H1 (cell line): Measurements from ENCODE around the gene IGFBP6. TPM values are rescaled to one million over a fixed set of nuclear protein-coding genes. Genes with fewer than 3 reads are reported as not detected.

Source experiments
- CTCF ChIA-PET: fragments of 300-600 bp; sonication (Branson Sonifier 250); formaldehyde crosslinking; loops from one replicate; lab custom pipeline; 2021; ENCODE audit not compliant: partially characterized antibody; lab: Charles Lee
- POLR2A ChIA-PET: fragments of 300-600 bp; sonication (Branson Sonifier 250); formaldehyde crosslinking; loops from one replicate; lab custom pipeline; 2021; ENCODE audit warnings: inconsistent platforms; ENCODE audit not compliant: partially characterized antibody; lab: Charles Lee
- DNase-seq, 2 experiments: peaks; one replicate each; pipeline versions ENCODE4 v3.0.0 to v3.0.0-alpha.2; 2010 to 2022; ENCODE audit warnings: low spot score in 2 of 2, low read depth in 1 of 2, mixed read lengths in 1 of 2
- FAIRE-seq: peaks from 2 replicates; lab custom pipeline; 2011; peaks lifted over from hg19 to GRCh38; lab: Jason Lieb, UNC
- H2AFZ ChIP-seq: 2 replicates; pipeline ENCODE4 v1.8.1; 2012; ENCODE audit warnings: low read length, inconsistent platforms
- H2AK5ac ChIP-seq: 2 replicates; pipeline ENCODE4 v1.6.1; 2013; ENCODE audit warnings: low read depth, low read length
- H2BK120ac ChIP-seq: replicated peaks from 2 replicates; pipeline ENCODE3; 2013; ENCODE audit warnings: low read depth, low read length, inconsistent platforms
- H2BK12ac ChIP-seq: 2 replicates; pipeline ENCODE4 v1.6.1; 2013; ENCODE audit warnings: low read depth, low read length
- H2BK15ac ChIP-seq: 2 replicates; pipeline ENCODE4 v1.6.1; 2013; ENCODE audit warnings: low read length
- H2BK20ac ChIP-seq: 2 replicates; pipeline ENCODE4 v1.6.1; 2013; ENCODE audit warnings: low read length
- H2BK5ac ChIP-seq: 2 replicates; pipeline ENCODE4 v1.6.1; 2013; ENCODE audit warnings: low read depth, low read length
- H3K14ac ChIP-seq: 2 replicates; pipeline ENCODE4 v1.6.1; 2013; ENCODE audit warnings: inconsistent platforms; ENCODE audit not compliant: insufficient read length
- H3K18ac ChIP-seq: 2 replicates; pipeline ENCODE4 v1.6.1; 2013; ENCODE audit warnings: low read length; ENCODE audit errors: extremely low read depth
- H3K23ac ChIP-seq: 2 replicates; pipeline ENCODE4 v1.6.1; 2013; ENCODE audit warnings: inconsistent platforms; ENCODE audit not compliant: insufficient read length
- H3K23me2 ChIP-seq: 2 replicates; pipeline ENCODE4 v1.6.1; 2013; ENCODE audit warnings: low read depth, low read length
- H3K27ac ChIP-seq: 2 replicates; pipeline ENCODE4 v1.6.1; 2011; ENCODE audit warnings: low read depth, low read length, inconsistent platforms
- H3K27me3 ChIP-seq, 4 experiments: replicated peaks in 1 of 4; 1 replicate in 1 of 4; 2 replicates in 3 of 4; pipeline versions ENCODE4 v1.6.1 to v1.8.1; 2011 to 2013; ENCODE audit warnings: low read length in 3 of 4, mild to moderate bottlenecking in 3 of 4, inconsistent platforms in 2 of 4, mixed read lengths in 2 of 4, moderate library complexity in 1 of 4; ENCODE audit not compliant: control insufficient read depth in 3 of 4, insufficient read depth in 3 of 4; ENCODE audit errors: extremely low read depth in 1 of 4
- H3K36me3 ChIP-seq, 4 experiments: 2 replicates each; pipeline versions ENCODE4 v1.6.1 to v1.8.1; 2011 to 2013; ENCODE audit warnings: mild to moderate bottlenecking in 4 of 4, low read length in 3 of 4, moderate library complexity in 2 of 4, control low read depth in 1 of 4, inconsistent platforms in 1 of 4; ENCODE audit not compliant: insufficient read depth in 4 of 4, control insufficient read depth in 2 of 4
- H3K4ac ChIP-seq: replicated peaks from 2 replicates; pipeline ENCODE3; 2013; ENCODE audit warnings: low read length, low read depth, mixed read lengths, inconsistent platforms; ENCODE audit not compliant: insufficient read length
- H3K4me1 ChIP-seq, 4 experiments: replicated peaks in 1 of 4; 1 replicate in 1 of 4; 2 replicates in 3 of 4; pipeline versions ENCODE4 v1.6.1 to v1.8.1; 2011 to 2013; ENCODE audit warnings: low read length in 3 of 4, inconsistent platforms in 2 of 4, mixed read lengths in 1 of 4; ENCODE audit not compliant: insufficient read depth in 4 of 4, control insufficient read depth in 3 of 4
- H3K4me2 ChIP-seq, 2 experiments: 2 replicates each; pipeline versions ENCODE4 v1.6.1 to v1.8.1; 2011 to 2013; ENCODE audit warnings: low read depth in 2 of 2, low read length in 2 of 2, control low read depth in 1 of 2, inconsistent platforms in 1 of 2, mild to moderate bottlenecking in 1 of 2; ENCODE audit not compliant: insufficient read depth in 1 of 2
- H3K4me3 ChIP-seq, 4 experiments: fragments of 200-600, 300-600 bp in 1 of 4; sonication (generic), shearing (Covaris generic), sonication (Bioruptor Twin) in 1 of 4; 2 replicates each; pipeline versions ENCODE4 v1.5.1 to v1.8.1; 2011 to 2016; ENCODE audit warnings: low read length in 4 of 4, low read depth in 3 of 4, control low read depth in 2 of 4, inconsistent platforms in 2 of 4, mild to moderate bottlenecking in 2 of 4, mixed read lengths in 1 of 4, moderate library complexity in 1 of 4; ENCODE audit not compliant: insufficient read depth in 2 of 4; ENCODE audit errors: extremely low read depth in 1 of 4
- H3K56ac ChIP-seq: replicated peaks from 2 replicates; pipeline ENCODE3; 2013; ENCODE audit warnings: low read depth, mild to moderate bottlenecking, mixed read lengths, low read length, inconsistent platforms; ENCODE audit not compliant: insufficient read length
- H3K79me1 ChIP-seq: 2 replicates; pipeline ENCODE4 v1.6.1; 2013; ENCODE audit warnings: low read depth, low read length, control low read depth
- H3K79me2 ChIP-seq, 2 experiments: 2 replicates each; pipeline versions ENCODE4 v1.6.1 to v1.8.1; 2012 to 2013; ENCODE audit warnings: low read length in 2 of 2, mild to moderate bottlenecking in 2 of 2, inconsistent platforms in 1 of 2; ENCODE audit not compliant: insufficient read depth in 2 of 2, control insufficient read depth in 1 of 2
- H3K9ac ChIP-seq, 4 experiments: replicated peaks in 1 of 4; 1 replicate in 1 of 4; 2 replicates in 3 of 4; pipeline versions ENCODE4 v1.6.1 to v1.8.1; 2011 to 2013; ENCODE audit warnings: low read depth in 3 of 4, low read length in 3 of 4, control low read depth in 2 of 4, mild to moderate bottlenecking in 2 of 4, moderate library complexity in 2 of 4, inconsistent platforms in 1 of 4; ENCODE audit errors: extremely low read depth in 1 of 4
- H3K9me3 ChIP-seq, 2 experiments: 2 replicates each; pipeline versions ENCODE4 v1.6.1 to v1.8.1; 2012 to 2013; ENCODE audit warnings: mild to moderate bottlenecking in 2 of 2, moderate library complexity in 2 of 2, control low read depth in 1 of 2, inconsistent platforms in 1 of 2, low read depth in 1 of 2, low read length in 1 of 2, mixed read lengths in 1 of 2; ENCODE audit not compliant: insufficient read depth in 2 of 2
- H4K20me1 ChIP-seq, 2 experiments: replicated peaks in 1 of 2; 2 replicates each; pipeline versions ENCODE3 to v1.8.1; 2011 to 2013; ENCODE audit warnings: inconsistent platforms in 2 of 2, low read length in 2 of 2, mild to moderate bottlenecking in 1 of 2; ENCODE audit not compliant: insufficient read depth in 2 of 2, control insufficient read depth in 1 of 2
- H4K5ac ChIP-seq: 2 replicates; pipeline ENCODE4 v1.6.1; 2013; ENCODE audit warnings: low read length, low read depth, mixed read lengths, inconsistent platforms; ENCODE audit not compliant: insufficient read length
- H4K8ac ChIP-seq: 2 replicates; pipeline ENCODE4 v1.8.0; 2013; ENCODE audit warnings: mild to moderate bottlenecking, moderate library complexity, low read length, inconsistent platforms; ENCODE audit not compliant: insufficient read depth; ENCODE audit errors: extremely low read depth
- H4K91ac ChIP-seq: replicated peaks from 2 replicates; pipeline ENCODE3; 2013; ENCODE audit warnings: low read length, mixed read lengths, inconsistent platforms; ENCODE audit not compliant: insufficient read length
- ASH2L ChIP-seq: fragments of 200-600, 300-600 bp; sonication (generic); IDR thresholded peaks from one replicate; pipeline ENCODE4 v1.7.1; 2017; ENCODE audit warnings: low read length
- CBX5 ChIP-seq: fragments of 300-800, 300-1000 bp; sonication (generic); IDR thresholded peaks from 2 replicates; pipeline ENCODE4 v1.7.1; 2016; ENCODE audit warnings: antibody characterized with exemption, low read length, low read depth
- CHD2 ChIP-seq: IDR thresholded peaks from 2 replicates; pipeline ENCODE4 v1.6.1; 2012; ENCODE audit warnings: low read length, improper control_type of control experiment
- GABPA ChIP-seq: IDR thresholded peaks from 2 replicates; pipeline ENCODE4 v1.6.1; 2011; ENCODE audit warnings: mild to moderate bottlenecking, low read length, moderate library complexity, borderline replicate concordance; ENCODE audit not compliant: insufficient read depth
- PHF8 ChIP-seq: fragments of 200-600 bp; sonication (generic); conservative IDR thresholded peaks from 2 replicates; pipeline ENCODE4 v1.7.1; 2012; ENCODE audit warnings: low read depth, mild to moderate bottlenecking, inconsistent platforms, low read length, moderate library complexity
- POU5F1 ChIP-seq: IDR thresholded peaks from 2 replicates; pipeline ENCODE4 v1.6.1; 2011; ENCODE audit warnings: low read depth, mild to moderate bottlenecking, low read length, moderate library complexity
- RAD21 ChIP-seq, 2 experiments: IDR thresholded peaks in 1 of 2; conservative IDR thresholded peaks in 1 of 2; 2 replicates each; pipeline ENCODE4 v1.6.1; 2011; ENCODE audit warnings: low read depth in 2 of 2, low read length in 2 of 2, improper control_type of control experiment in 1 of 2, inconsistent platforms in 1 of 2, mild to moderate bottlenecking in 1 of 2, moderate library complexity in 1 of 2
- WGBS, 2 experiments: shearing (Covaris generic) in 1 of 2; methylation state at CpG; one replicate each; pipeline versions ENCODE4 v1.1.6 to v1.1.7; 2013 to 2015; ENCODE audit warnings: low lambda C conversion rate in 2 of 2, mixed read lengths in 2 of 2, inconsistent platforms in 1 of 2, low coverage in 1 of 2, missing lambda C conversion rate in 1 of 2; ENCODE audit not compliant: insufficient replicate concordance in 2 of 2, insufficient coverage in 1 of 2, insufficient read length in 1 of 2; ENCODE audit errors: extremely low coverage in 1 of 2, missing lambda C conversion rate in 1 of 2; 5-methylcytosine and 5-hydroxymethylcytosine counted together
- polyA plus RNA-seq, 7 experiments: library from polyadenylated mRNA; depleted of rRNA in 3 of 7; stranded (reverse) in 5 of 7; unstranded in 2 of 7; fragments of >200 nt in 5 of 7; fragments of 200-250 nt in 2 of 7; gene quantifications; 1 replicate in 5 of 7; 2 replicates in 1 of 7; 4 replicates in 1 of 7; pipeline versions ENCODE4 v1.2.1 to v1.2.3, GENCODE V29; 2011 to 2013; ENCODE audit warnings: missing spikeins in 2 of 7, mixed read lengths in 2 of 7
- total RNA-seq: library from RNA; stranded (reverse); fragmentation: NEBNext Ultra II Directional; extraction: Animal tissue kit (Norgen Biotek cat#: 25700); gene quantifications from 2 replicates; pipeline ENCODE4 v1.2.1, GENCODE V29; 2021
- TF ChIP-seq, protein P1 (sequence below): IDR thresholded peaks from 2 replicates; pipeline ENCODE4 v1.6.1; 2012; ENCODE audit warnings: low read length, inconsistent platforms
- TF ChIP-seq, protein P2 (sequence below): IDR thresholded peaks from 2 replicates; pipeline ENCODE4 v1.6.1; 2012; ENCODE audit warnings: inconsistent platforms
- TF ChIP-seq, protein P3 (sequence below): IDR thresholded peaks from 2 replicates; pipeline ENCODE4 v1.6.1; 2011; ENCODE audit warnings: low read depth, mild to moderate bottlenecking, low read length; ENCODE audit not compliant: insufficient read depth

The IGFBP6 gene
- total and polyA plus RNA-seq, 2 of the 8 experiments (the other 6 are each of a cell fraction or from before 2014, with no cell fraction given) = 13.7 to 14.7 TPM

DNA sequence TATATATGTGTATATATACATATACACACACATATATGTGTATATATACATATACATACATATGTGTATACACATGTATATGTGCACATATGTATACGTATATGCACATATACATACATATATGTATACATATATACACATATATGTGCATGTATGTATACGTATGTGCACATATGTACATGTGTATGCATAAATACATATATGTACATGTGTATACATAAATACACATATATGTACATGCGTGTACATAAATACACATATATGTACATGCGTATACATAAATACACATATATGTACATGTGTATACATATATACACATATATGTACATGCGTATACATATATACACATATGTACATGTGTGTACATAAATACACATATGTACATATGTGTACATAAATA, 49.7 kb downstream of the IGFBP6 start:
- Histone ChIP-seq H3K36me3 (no peaks in the 10 kb centered on the region), H3K4ac (no peak overlapping the region), H3K18ac (no peak overlapping the region), H2BK12ac (no peak overlapping the region), H3K9ac (no peak overlapping the region), H3K4me1 (peaks cover 0 to 2% (median 0%) of the 10 kb centered on the region in 4 experiments; a peak in 2 of 7 replicates), H4K8ac (no peak overlapping the region), H3K27ac (no peak overlapping the region), H3K56ac (no peak overlapping the region), H3K4me3 (no peak overlapping the region), H3K9me3 (peaks cover 0 to 4% of the 10 kb centered on the region in 2 experiments; a peak in 2 of 4 replicates), H3K23ac (no peak overlapping the region), H3K14ac (no peak overlapping the region), H2BK5ac (no peak overlapping the region), H2AFZ (no peak overlapping the region), H4K5ac (no peak overlapping the region), H3K79me1 (no peaks in the 10 kb centered on the region), H3K23me2 (no peaks in the 10 kb centered on the region), H2AK5ac (no peak overlapping the region), H2BK15ac (no peak overlapping the region), H4K91ac (no peak overlapping the region), H2BK120ac (no peak overlapping the region), H4K20me1 (no peaks in the 10 kb centered on the region), H3K27me3 (no peaks in the 10 kb centered on the region), H3K4me2 (no peak overlapping the region), H3K79me2 (no peaks in the 10 kb centered on the region), H2BK20ac (no peak overlapping the region)
- ChIA-PET CTCF (interaction anchor here (0.7 kb wide), 1 partner anchor 48 kb away, joined by 3 read pairs; no protein-coding TSS in a partner anchor), POLR2A (no interaction called here)
- FAIRE-seq (no peak), DNase-seq (no peak)
- WGBS, 2 experiments = 77% methylated on average over 5 of the region's 5 CpGs; no CpG with 5 or more reads in 1 of the 2 experiments
- TF ChIP-seq, protein P1, sequence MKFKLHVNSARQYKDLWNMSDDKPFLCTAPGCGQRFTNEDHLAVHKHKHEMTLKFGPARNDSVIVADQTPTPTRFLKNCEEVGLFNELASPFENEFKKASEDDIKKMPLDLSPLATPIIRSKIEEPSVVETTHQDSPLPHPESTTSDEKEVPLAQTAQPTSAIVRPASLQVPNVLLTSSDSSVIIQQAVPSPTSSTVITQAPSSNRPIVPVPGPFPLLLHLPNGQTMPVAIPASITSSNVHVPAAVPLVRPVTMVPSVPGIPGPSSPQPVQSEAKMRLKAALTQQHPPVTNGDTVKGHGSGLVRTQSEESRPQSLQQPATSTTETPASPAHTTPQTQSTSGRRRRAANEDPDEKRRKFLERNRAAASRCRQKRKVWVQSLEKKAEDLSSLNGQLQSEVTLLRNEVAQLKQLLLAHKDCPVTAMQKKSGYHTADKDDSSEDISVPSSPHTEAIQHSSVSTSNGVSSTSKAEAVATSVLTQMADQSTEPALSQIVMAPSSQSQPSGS = no peak
- TF ChIP-seq CHD2 = no peak
- TF ChIP-seq POU5F1 = no peak
- no peak for TF ChIP-seq GABPA
- TF ChIP-seq, protein P2, sequence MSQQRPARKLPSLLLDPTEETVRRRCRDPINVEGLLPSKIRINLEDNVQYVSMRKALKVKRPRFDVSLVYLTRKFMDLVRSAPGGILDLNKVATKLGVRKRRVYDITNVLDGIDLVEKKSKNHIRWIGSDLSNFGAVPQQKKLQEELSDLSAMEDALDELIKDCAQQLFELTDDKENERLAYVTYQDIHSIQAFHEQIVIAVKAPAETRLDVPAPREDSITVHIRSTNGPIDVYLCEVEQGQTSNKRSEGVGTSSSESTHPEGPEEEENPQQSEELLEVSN = no peak
- TF ChIP-seq CBX5 = no peak
- TF ChIP-seq, protein P3, sequence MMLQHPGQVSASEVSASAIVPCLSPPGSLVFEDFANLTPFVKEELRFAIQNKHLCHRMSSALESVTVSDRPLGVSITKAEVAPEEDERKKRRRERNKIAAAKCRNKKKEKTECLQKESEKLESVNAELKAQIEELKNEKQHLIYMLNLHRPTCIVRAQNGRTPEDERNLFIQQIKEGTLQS = no peak
- no peak for TF ChIP-seq RAD21 (IDR thresholded peaks at IDR 0.05 in 1 of 2, conservative IDR thresholded peaks at IDR 0.05 in 1 of 2; ENCODE audit: low read depth in 2 of 2, low read length in 2 of 2)
- no peak for TF ChIP-seq PHF8
- no peak for TF ChIP-seq ASH2L
